GM10266 (cell line): ENCODE results near the gene PCMTD2.

Experiments
- DNase-seq: peaks from one replicate; pipeline ENCODE4 v3.0.0; 2012; ENCODE audit errors: extremely low spot score
- TF ChIP-seq, protein P1 (sequence below): IDR thresholded peaks from 2 replicates; pipeline ENCODE4 v1.5.1; 2012; ENCODE audit warnings: mild to moderate bottlenecking, low read depth; ENCODE audit not compliant: control insufficient read depth, insufficient read depth; ENCODE audit errors: missing control alignments

The PCMTD2 gene

DNA sequence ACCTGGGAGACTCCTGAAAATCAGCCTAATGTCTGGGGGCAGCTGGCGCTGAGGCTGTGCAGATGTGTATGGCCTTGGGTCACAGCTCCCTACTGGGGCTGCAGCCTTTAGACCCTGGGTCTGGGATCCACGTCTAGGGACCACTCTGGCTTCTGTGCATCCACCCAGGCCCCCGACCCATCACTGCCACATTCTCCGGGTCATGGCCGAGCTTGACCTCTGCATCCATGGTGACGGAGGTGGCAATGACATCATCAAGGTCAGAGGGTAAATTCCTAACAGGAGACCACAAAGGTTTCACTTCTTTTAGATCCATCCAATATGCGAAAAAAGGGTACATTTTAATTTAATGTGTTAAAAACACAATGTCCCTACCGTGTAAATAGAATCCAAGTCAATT is 14.5 kb upstream of the PCMTD2 start:
- no peak for DNase-seq
- TF ChIP-seq, protein P1, sequence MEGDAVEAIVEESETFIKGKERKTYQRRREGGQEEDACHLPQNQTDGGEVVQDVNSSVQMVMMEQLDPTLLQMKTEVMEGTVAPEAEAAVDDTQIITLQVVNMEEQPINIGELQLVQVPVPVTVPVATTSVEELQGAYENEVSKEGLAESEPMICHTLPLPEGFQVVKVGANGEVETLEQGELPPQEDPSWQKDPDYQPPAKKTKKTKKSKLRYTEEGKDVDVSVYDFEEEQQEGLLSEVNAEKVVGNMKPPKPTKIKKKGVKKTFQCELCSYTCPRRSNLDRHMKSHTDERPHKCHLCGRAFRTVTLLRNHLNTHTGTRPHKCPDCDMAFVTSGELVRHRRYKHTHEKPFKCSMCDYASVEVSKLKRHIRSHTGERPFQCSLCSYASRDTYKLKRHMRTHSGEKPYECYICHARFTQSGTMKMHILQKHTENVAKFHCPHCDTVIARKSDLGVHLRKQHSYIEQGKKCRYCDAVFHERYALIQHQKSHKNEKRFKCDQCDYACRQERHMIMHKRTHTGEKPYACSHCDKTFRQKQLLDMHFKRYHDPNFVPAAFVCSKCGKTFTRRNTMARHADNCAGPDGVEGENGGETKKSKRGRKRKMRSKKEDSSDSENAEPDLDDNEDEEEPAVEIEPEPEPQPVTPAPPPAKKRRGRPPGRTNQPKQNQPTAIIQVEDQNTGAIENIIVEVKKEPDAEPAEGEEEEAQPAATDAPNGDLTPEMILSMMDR = no peak

DNA sequence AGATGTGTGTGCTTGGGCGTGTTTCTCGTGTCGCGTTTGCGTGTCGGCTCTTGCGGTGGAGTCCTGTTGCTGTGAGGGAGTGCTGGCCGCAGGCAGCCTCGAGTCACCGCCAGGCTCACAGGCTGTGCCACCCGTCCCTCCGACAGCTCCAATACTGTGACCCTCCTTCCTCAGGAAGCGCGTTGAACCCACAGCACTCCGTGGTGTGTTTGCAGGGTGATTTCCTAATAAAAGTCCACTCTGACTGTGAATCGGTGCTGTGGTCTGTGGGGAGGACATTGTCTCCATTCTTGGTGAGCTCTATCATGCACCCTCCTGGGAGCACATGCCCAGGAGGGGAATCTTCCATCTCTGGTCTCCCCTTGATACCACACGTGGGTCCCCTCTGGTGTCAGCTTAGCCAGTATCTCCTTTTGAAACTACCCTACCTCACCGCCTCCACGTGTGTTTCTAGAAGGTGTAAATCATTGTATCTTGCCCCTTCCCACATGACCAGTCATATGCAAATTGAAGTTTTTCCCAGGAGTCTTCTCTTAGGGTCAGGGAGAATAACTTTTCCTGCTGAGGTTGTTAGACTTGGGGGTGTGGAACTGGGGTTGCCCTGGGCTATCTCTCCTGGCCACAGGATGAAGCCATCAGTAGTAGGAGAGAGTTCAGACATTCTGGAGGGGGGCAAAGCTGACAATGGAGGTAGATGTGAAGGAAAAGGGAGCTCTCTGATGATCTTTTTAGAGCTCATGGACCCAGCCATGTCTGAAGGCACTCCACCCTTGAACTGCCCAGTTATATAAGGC is 13.3 kb upstream of the PCMTD2 start:
- no peak for DNase-seq
- TF ChIP-seq, protein P1 = no peak

DNA sequence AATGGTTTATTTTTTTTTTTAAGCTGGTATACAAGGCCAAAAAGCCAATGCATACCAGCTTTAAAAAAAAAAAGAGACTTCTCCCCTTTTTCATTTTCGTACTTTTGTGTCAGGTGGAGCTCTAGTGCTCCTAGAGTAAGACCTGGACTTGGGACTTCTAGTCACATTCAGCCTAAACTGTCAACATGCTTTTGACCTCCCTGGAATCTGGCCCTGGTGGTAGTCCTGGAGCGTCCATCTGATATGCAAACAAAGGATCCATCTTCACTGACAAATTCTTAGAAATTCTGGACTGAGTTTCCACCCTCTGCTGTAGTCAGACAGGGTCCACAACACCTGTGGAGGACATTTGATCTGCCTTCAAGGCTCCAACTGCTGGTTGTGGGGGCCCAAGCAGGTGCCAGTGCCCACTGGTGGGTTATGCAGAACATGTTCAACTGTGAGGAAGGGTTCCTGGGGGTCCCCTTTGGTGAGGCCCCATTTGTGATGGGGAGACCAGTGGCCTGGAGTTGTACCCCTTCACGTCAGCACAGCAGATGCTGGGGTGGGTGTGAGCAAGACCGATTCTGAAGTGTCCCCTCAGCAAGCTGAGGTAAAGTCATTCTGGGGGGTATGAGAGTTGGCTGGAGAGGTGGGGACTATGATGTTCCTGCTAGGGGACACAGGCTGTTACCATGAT is 12.6 kb upstream of the PCMTD2 start:
- DNase-seq = no peak
- TF ChIP-seq, protein P1 = no peak

DNA sequence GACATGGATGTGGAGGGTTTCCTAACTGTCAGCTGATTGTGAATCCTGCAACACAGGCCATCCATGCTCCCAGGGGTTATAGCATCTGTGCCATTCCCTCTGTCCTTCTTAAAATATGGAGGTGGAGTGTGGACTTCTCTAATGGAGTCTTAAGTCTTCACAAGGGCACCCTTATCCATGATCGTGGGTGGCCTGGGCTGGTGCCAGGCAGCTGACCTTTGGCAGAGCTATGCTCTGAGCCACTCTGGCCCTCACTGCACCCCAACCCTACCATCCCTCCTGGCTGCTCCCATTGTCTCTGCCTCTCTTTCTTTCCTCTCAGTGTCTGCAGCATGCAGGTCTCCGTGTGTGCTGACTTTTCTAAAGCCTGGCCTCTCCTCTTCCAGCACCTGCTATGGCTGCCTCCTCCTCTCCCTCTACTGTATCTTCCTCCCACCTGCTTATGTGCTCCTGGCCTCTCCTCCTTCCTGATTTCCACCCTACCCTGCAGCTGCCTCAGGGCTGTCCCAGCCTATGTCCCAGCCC is 11.2 kb upstream of the PCMTD2 start:
- no peak for DNase-seq
- TF ChIP-seq, protein P1 = no peak

DNA sequence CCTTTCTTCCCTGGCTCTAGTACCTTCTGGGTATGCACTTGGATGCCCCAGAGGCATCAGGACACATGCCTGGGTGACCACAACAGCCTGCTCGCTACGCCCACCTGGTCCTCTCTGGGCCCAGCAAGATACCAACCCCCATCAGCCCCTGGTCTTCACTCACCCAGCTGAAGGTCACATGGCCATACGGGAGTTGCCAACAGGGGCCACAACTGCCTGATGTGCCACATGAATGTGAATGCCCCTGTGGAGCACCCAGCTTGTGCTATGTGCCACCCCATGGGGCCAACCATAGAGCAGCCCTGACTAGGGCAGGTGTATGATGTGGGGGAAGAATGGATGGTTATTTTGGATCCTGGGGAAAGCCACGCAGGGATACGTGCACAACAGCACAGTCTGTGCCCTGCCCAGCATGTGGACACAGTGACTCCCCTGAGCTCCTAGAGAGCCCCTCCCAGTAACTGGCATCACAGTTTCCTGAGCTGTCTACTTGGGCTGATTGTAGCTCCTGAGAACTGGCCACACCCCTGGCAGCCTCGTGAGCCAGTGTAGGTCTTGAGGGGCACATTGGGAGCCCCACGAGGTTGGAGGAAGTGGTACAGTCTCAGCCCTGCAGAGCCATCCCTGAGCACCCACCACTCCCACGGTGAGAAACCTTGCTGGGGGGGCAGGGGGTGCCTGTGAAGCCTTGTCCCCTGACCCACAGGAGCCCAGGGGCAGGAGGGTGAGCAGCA is 10.5 kb upstream of the PCMTD2 start:
- no peak for DNase-seq
- TF ChIP-seq, protein P1 = no peak

DNA sequence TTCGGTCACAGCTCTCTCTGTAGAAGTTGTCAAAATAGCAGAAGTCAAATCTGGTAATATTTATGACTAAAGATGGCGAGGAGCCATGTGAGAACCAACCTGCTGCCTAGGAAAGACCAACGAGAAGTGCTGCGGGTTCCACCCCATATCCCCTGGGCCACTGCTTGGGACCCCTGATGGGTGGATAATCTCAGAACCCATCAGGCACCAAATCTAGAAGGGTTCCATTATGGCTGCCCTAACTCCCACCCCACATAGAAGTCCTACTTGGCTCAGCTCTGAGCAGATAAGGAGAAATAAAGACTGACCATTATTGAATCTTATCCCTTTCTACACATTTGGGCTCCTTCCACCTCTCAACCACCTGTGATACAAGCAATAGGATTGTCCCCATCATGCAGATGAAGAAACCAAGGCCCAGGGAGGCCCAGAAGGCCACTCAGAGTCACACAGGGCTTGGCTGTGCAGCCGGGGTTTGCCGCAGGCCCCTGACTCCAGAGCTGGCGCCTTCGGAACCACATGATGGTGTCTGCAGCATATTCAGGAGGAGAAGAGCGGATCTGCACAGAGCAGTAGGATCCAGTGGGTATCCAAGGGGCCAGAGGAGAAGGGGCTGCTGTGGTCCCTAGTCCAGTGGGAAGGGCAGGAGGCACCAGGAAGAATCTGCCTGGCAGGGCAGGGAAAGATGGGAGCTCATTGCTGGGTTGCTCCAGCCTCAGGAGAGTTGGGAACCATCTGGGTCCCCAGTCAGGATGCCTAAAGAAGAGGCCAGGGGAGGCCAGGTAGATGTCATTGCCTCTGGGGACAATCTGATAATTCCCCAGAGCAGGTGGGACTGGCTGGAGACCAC is 9.6 kb upstream of the PCMTD2 start:
- no peak for DNase-seq
- TF ChIP-seq, protein P1 = no peak
